Measurements from ENCODE around the gene SLC22A1.
A peak's percentile ranks its signal among the peaks of the same experiment; 100 is the strongest.

DNA sequence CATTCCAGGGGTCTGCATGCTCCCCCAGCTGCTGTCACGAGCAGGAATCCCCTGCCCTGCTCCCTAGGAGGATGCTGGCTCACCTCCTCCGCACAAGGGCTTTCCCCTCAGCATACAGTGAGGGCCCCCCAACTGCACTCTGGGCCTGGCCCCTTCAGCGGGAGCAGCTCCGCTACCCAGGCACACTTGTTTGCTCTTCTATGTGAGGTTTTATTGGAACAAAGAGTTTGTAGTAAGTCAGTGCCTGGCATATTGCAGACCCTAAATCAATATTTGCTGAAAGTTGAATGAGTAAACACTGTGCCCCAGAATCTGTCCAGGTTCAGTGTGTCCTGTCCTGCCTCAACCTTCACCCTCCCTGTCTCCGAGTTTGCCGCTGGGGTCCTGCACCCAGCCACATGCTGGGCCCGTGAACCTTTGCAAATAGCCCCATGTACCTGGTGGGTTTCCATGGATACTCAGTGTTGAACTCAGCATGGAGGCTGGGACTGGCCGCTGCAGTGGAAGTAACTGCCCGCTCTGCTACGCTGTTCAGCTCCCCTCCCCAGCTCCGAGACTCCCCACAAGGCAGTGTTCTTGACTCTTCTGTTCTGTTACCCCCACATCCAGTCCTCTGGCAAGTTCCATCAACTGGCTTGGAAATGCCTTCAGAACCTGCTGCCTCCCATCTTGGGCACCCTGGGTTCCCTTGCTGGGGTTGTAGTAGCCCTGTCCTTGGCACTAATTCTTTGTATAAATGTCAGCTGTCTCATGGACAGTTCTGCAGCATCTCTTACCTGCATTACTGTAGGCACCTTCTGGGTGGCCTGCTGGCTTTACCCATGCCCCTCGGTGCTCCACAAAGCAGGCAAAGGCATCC is 15.7 kb downstream of the SLC22A1 start:
- TF ChIP-seq CTCF (CRISPR knock-in tag; IDR thresholded peaks at IDR 0.05): 0 out of 2 replicates have a peak, but pooled peaks have one; percentile 3
- 0 out of 2 replicates have a peak, but pooled peaks have one; percentile 30 for TF ChIP-seq FOXP1 (IDR thresholded peaks at IDR 0.05)
- TF ChIP-seq FOXP1 (CRISPR knock-in tag; IDR thresholded peaks at IDR 0.05): peak; percentile 84
- no peak for TF ChIP-seq TAF1 (CRISPR knock-in tag; IDR thresholded peaks at IDR 0.05)
- TF ChIP-seq MAFG (CRISPR knock-in tag; IDR thresholded peaks at IDR 0.05): no peak
- TF ChIP-seq, protein P1, sequence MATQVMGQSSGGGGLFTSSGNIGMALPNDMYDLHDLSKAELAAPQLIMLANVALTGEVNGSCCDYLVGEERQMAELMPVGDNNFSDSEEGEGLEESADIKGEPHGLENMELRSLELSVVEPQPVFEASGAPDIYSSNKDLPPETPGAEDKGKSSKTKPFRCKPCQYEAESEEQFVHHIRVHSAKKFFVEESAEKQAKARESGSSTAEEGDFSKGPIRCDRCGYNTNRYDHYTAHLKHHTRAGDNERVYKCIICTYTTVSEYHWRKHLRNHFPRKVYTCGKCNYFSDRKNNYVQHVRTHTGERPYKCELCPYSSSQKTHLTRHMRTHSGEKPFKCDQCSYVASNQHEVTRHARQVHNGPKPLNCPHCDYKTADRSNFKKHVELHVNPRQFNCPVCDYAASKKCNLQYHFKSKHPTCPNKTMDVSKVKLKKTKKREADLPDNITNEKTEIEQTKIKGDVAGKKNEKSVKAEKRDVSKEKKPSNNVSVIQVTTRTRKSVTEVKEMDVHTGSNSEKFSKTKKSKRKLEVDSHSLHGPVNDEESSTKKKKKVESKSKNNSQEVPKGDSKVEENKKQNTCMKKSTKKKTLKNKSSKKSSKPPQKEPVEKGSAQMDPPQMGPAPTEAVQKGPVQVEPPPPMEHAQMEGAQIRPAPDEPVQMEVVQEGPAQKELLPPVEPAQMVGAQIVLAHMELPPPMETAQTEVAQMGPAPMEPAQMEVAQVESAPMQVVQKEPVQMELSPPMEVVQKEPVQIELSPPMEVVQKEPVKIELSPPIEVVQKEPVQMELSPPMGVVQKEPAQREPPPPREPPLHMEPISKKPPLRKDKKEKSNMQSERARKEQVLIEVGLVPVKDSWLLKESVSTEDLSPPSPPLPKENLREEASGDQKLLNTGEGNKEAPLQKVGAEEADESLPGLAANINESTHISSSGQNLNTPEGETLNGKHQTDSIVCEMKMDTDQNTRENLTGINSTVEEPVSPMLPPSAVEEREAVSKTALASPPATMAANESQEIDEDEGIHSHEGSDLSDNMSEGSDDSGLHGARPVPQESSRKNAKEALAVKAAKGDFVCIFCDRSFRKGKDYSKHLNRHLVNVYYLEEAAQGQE (IDR thresholded peaks at IDR 0.05; ENCODE audit: borderline replicate concordance in 1 of 2, low read depth in 1 of 2, low read length in 2 of 2): 0 out of 4 replicates have a peak, but pooled peaks of 1 of the 2 experiments have one; percentile 28
- no peak for TF ChIP-seq TRIM24 (CRISPR knock-in tag; IDR thresholded peaks at IDR 0.05)
- TF ChIP-seq MBNL3 (CRISPR knock-in tag; conservative IDR thresholded peaks at IDR 0.05): no peak
- no peak for TF ChIP-seq ZZZ3 (CRISPR knock-in tag; IDR thresholded peaks at IDR 0.05; ENCODE audit: borderline replicate concordance)
- TF ChIP-seq ZNF329 (CRISPR knock-in tag; IDR thresholded peaks at IDR 0.05; ENCODE audit: low read depth): no peak
- peak; percentile 12; the same call in 1 of the 2 replicates for TF ChIP-seq RFX5 (IDR thresholded peaks at IDR 0.05; ENCODE audit: low read depth, low read length)

All from HepG2 (cell line).